Natural killer cell (primary cell): Measurements from ENCODE around the gene FNDC10. TPM values are rescaled to one million over a fixed set of nuclear protein-coding genes. Genes with fewer than 3 reads are reported as not detected.

Experiments used
- ATAC-seq, 3 donors: fragments of 150-1000 bp in 2 of 3; fragments of 200-7000 bp in 1 of 3; cut with Tn5 transposase; 1 replicate in 1 of 3; 2 replicates in 2 of 3; pipeline ENCODE4 v1.10.0; 2021; ENCODE audit warnings: mild to moderate bottlenecking in 2 of 3, moderate library complexity in 2 of 3
- DNase-seq, 2 donors: peaks; one replicate each; pipeline versions ENCODE4 v3.0.0 to v3.0.0-alpha.2; 2013 to 2021; ENCODE audit warnings: mixed read lengths in 1 of 2
- H3K27ac ChIP-seq: one replicate; pipeline ENCODE4 v1.5.1; 2013; ENCODE audit warnings: mild to moderate bottlenecking, low read length
- H3K27me3 ChIP-seq: one replicate; pipeline ENCODE4 v1.6.1; 2013; ENCODE audit warnings: low read length; ENCODE audit not compliant: control insufficient read depth, insufficient read depth
- H3K36me3 ChIP-seq: one replicate; pipeline ENCODE4 v1.6.1; 2013; ENCODE audit warnings: low read length; ENCODE audit not compliant: control insufficient read depth, insufficient read depth
- H3K4me1 ChIP-seq: one replicate; pipeline ENCODE4 v1.6.1; 2013; ENCODE audit warnings: low read length; ENCODE audit not compliant: control insufficient read depth, insufficient read depth
- H3K4me3 ChIP-seq: one replicate; pipeline ENCODE4 v1.5.1; 2013; ENCODE audit warnings: low read length
- H3K9me3 ChIP-seq: one replicate; pipeline ENCODE4 v1.6.1; 2013; ENCODE audit warnings: low read length; ENCODE audit not compliant: control insufficient read depth, insufficient read depth
- H3K27ac Mint-ChIP-seq, 2 donors: one replicate each; pipeline ENCODE4 v1.8.0; 2022; ENCODE audit warnings: mild to moderate bottlenecking in 2 of 2, mixed read lengths in 2 of 2, moderate library complexity in 1 of 2
- H3K27me3 Mint-ChIP-seq, 2 donors: one replicate each; pipeline ENCODE4 v1.8.0; 2022; ENCODE audit warnings: low read depth in 2 of 2, mixed read lengths in 2 of 2
- H3K36me3 Mint-ChIP-seq: one replicate; pipeline ENCODE4 v1.8.0; 2022; ENCODE audit warnings: mixed read lengths
- H3K4me1 Mint-ChIP-seq, 2 donors: one replicate each; pipeline ENCODE4 v1.8.0; 2022; ENCODE audit warnings: mixed read lengths in 2 of 2
- H3K4me3 Mint-ChIP-seq: one replicate; pipeline ENCODE4 v1.8.0; 2022; ENCODE audit warnings: mild to moderate bottlenecking, moderate library complexity, mixed read lengths
- H3K9me3 Mint-ChIP-seq, 2 donors: one replicate each; pipeline ENCODE4 v1.8.0; 2022; ENCODE audit warnings: mixed read lengths in 2 of 2
- CTCF ChIP-seq: fragments of 200-600 bp; IDR thresholded peaks from one replicate; pipeline ENCODE4 v1.8.0; 2022; ENCODE audit warnings: antibody characterized with exemption
- WGBS: methylation state at CpG from one replicate; pipeline ENCODE4 v1.1.7; 2013; ENCODE audit warnings: missing lambda C conversion rate; ENCODE audit not compliant: insufficient coverage; 5-methylcytosine and 5-hydroxymethylcytosine counted together
- intact Hi-C: fragments of 100-400 bp; cut with micrococcal nuclease; formaldehyde crosslinking; loops from one replicate; pipeline ENCODE4 v1.14.2; 2022
- total RNA-seq, 4 donors: library from RNA; stranded (reverse); fragments of 120-200 nt in 1 of 4; gene quantifications; one replicate each; pipeline versions ENCODE4 v1.2.3 to v1.2.4, GENCODE V29; 2013 to 2022

The FNDC10 gene
- total RNA-seq, 3 donors from 2014 or later (not counting 1 experiment from before 2014, with no cell fraction given) = 2.8 to 3.2 (median 3.0) TPM

DNA sequence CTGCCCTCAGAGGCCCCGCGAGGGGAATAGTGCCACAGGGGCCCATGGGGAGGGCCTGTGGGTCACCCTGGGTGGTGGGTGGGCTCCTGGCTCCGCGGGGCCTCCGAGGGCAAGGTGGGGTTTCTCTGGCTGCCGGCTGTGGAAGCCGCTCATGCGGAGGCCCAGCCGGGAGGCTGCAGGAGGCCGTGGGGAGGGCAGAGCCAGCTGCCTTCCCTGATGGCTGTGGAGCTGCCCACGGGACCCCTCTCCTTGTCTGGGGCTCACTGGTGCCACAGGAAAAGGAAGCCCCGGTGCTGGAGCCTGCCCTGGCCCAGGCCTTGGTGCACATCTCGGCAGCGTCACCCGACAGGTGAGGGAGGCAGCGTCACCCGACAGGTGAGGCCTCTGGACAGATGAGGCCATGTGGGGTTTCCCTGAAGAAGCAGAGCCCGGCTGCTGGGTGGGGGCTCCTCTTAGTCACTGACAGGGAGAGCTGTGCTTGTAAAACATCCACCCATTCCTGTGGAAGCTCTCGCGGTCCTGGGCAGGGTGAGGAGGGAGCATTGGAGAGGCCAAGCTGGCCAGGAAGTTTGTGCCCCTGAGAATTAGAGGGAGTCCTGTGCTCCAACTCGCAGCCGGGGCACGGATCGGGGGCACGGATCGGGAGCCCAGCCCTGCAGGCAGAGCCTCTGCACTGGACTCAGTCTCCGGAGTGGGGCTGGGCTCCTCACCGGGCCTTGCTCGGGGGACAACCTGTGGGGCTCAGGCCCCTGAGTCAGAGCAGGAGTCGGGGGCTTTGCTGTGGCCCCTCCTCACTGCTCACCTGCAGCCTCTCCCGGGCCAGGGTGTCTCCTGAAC, 21.5 kb upstream of the FNDC10 start:
- 92% methylated on average over 31 of the region's 31 CpGs for whole genome bisulfite sequencing
- Histone ChIP-seq H3K27me3 (no peaks in the 10 kb centered on the region), H3K4me1 (peaks cover 40% of the 10 kb centered on the region), H3K27ac (no peak overlapping the region), H3K4me3 (no peak overlapping the region), H3K9me3 (no peaks in the 10 kb centered on the region), H3K36me3 (no peaks in the 10 kb centered on the region)
- ATAC-seq = no peak
- H3K4me1 Mint-ChIP-seq = peaks cover 14 to 22% of the 10 kb centered on the region in 2 donors
- no peak for DNase-seq
- H3K36me3 Mint-ChIP-seq = no peaks in the 10 kb centered on the region
- no peaks in the 10 kb centered on the region for H3K27me3 Mint-ChIP-seq
- H3K9me3 Mint-ChIP-seq = no peaks in the 10 kb centered on the region
- intact Hi-C loops = no loop called here
- TF ChIP-seq CTCF = no peak
- no peak overlapping the region for H3K27ac Mint-ChIP-seq
- H3K4me3 Mint-ChIP-seq = no peak overlapping the region

GRCh38 chr1:1620433-1621139, 20.7 kb upstream of the FNDC10 start:
- intact Hi-C loops = no loop called here
- Mint-ChIP-seq H3K4me1 (peaks cover 14 to 17% of the 10 kb centered on the region in 2 donors), H3K27me3 (no peaks in the 10 kb centered on the region), H3K9me3 (no peaks in the 10 kb centered on the region), H3K27ac (no peak overlapping the region), H3K36me3 (no peaks in the 10 kb centered on the region), H3K4me3 (no peak overlapping the region)
- WGBS = 94% methylated on average over 16 of the region's 16 CpGs
- H3K4me3 ChIP-seq = no peak overlapping the region
- no peak for ATAC-seq
- no peaks in the 10 kb centered on the region for H3K27me3 ChIP-seq
- H3K27ac ChIP-seq = no peak overlapping the region
- peaks cover 34% of the 10 kb centered on the region for H3K4me1 ChIP-seq
- DNase-seq = no peak
- no peaks in the 10 kb centered on the region for H3K9me3 ChIP-seq
- H3K36me3 ChIP-seq = no peaks in the 10 kb centered on the region
- no peak for TF ChIP-seq CTCF

GRCh38 chr1:1619917-1620361, 20.0 kb upstream of the FNDC10 start:
- DNase-seq (no peak), ATAC-seq (no peak)
- H3K4me3 Mint-ChIP-seq = no peak overlapping the region
- H3K4me3 ChIP-seq = no peak overlapping the region
- peaks cover 15 to 16% of the 10 kb centered on the region in 2 donors for H3K4me1 Mint-ChIP-seq
- no peaks in the 10 kb centered on the region for H3K27me3 ChIP-seq
- intact Hi-C loops = loop anchor here (10.0 kb wide), 1 partner anchor 55 kb away; no protein-coding TSS in a partner anchor
- no peaks in the 10 kb centered on the region for H3K36me3 ChIP-seq
- no peak overlapping the region for H3K27ac Mint-ChIP-seq
- H3K36me3 Mint-ChIP-seq = no peaks in the 10 kb centered on the region
- H3K9me3 ChIP-seq = no peaks in the 10 kb centered on the region
- H3K9me3 Mint-ChIP-seq = no peaks in the 10 kb centered on the region
- peaks cover 28% of the 10 kb centered on the region for H3K4me1 ChIP-seq
- WGBS = 95% methylated on average over 14 of the region's 14 CpGs
- no peak overlapping the region for H3K27ac ChIP-seq
- no peaks in the 10 kb centered on the region for H3K27me3 Mint-ChIP-seq
- no peak for TF ChIP-seq CTCF
